NCI-H128 (cell line): Measurements from ENCODE around the gene ZFX.
"Not testable (repeated sequence)": the region's sequence is repeated elsewhere in the genome, so short reads cannot be mapped to it uniquely, and the experiment has no call there.

Source experiments
- DNase-seq: peaks from one replicate; lab custom pipeline; 2025; ENCODE audit not compliant: unreplicated experiment; lab: John Stamatoyannopoulos, UW

Gene ZFX

DNA sequence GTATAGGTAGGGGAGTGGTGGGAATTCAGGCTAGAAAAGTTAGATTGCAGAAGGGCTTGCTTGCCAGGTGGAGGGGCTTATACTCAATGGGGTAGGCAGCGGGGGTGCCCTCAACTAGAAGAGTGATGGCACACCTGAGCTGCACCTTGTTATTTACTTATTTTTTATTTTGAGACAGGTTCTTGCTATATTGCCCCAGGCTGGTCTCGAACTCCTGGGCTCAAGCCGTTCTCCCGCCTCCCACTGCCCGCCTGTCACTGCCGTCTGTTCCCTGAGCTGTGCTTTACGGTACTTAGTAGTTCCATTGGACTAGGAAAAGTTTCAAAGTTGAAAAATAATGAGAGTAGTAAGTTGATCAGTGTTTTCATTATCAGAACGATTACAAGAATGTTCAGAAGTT lies 2.0 kb downstream of the ZFX start:
- no peak for DNase-seq

DNA sequence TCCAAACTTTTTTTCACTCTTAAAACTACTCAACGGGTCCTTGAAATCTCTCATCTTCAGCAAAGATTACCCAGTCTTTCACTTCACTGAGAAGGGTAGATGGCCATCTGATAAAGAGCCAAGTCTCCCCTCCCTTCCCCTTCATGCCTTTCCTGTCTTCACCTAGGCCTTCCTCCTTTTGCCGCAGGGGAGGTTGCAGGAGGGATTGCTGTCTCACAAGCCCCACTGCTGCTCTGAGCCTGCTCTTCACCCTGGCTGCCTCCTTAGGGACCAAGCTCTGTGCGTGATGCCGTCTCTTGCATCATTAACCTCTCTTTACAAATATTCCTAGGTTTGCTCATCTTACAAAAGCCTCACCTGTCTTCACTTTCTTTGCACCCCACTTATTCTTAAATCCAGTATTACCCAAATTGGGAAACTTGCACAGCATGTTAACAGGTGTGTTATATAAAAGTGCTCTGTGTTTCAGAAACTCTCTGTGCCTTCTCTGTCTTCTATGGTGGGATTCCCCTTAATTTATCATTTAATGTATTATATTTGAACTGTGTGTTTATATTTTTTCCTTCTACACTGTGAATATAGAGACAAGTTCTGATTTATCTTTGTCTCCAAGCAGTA lies 3.8 kb downstream of the ZFX start:
- DNase-seq: no peak

DNA sequence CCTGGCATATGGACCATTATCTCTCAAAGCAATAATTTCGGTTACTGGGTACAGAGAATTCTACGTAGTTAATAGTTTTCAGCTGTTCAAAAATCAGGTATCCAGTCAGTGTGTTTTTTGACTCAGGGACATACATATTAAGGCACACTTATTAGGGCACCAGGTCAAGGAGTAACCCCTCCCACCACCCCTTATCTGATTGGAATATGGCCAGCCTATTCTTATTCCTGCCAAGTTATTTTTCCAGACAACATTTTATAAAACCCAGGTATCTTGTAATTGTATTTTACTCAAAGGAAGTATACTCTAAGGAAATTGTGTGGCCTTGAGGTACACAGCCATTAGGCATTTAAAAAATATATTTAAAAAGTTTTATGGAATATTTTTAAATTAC lies 4.3 kb downstream of the ZFX start:
- no peak for DNase-seq

DNA sequence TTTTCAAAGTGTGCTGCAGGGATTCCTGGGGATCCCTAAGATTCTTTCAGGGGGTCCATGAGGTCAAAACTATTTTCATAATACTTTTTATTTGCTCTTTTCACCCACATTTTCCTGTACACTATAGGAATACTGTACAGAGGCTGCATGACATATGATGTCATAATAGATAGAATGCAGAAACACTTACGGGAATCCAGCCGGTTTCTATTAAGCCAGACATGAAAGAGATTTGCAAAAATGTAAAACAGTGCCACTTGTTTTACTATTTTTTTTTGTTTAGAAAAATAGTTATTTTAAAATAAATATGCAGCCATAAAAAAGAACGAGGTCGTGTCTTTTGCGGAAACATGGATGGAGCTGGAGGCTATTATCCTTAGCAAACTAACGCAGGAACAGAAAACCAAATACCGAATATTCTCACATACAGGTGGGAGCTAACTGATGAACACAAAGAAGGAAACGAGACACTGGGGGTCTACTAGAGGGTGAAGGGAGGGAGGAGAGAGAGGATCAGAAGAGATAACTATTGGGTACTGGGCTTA lies 5.0 kb downstream of the ZFX start:
- DNase-seq: no peak

DNA sequence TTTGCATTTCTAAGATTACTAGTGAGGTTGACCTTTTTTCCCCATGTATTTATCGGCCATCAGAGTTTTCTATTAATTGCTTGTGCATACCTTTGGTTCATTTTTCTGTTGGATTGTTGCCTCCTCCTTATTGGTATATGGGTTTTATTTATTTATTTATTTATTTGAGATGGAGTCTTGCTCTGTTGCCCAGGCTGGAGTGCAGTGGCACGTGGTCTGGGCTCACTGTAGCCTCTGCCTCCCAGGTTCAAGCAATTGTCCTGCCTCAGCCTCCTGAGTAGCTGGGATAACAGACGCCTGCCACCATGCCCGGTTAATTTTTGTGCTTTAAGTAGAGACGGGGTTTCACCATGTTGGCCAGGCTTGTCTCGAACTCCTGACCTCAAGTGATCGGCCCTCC lies 6.2 kb downstream of the ZFX start:
- DNase-seq: not testable (repeated sequence)

DNA sequence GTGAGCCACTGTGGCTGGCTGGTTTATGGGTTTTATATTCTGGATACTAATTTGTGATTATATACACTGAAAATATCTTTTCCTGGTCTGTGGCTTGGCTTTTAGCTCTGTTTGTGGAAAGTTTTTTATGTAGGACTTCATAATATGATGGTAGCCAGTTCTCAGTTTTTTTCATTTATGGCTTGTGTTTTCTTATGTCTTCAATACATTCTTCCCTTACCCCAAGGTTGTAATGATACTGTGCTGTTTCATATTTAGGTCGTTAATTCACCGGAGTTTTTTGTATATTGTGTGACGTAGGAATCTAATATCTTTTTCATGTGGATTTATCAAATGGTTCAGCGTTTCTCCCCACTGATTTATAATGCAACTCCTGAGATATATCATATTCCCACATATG lies 6.6 kb downstream of the ZFX start:
- DNase-seq: no peak

DNA sequence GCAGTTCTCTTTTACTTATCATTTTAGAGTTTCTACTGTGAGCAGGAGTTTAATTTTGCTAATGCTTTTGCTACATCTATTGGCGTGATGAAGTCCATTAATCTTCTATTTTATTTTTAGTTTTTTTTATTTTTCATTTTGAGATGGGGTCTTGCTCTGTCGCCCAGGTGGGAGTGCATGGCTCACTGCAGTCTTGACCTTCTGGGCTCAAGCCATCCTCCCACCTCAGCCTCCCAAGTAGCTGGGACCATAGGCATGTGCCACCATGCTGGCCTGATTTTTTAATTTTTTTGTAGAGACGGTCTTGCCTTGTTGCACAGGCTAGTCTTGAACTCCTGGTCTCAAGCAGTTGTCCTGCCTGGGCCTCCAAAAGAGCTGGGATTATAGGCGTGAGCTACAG lies 9.4 kb downstream of the ZFX start:
- DNase-seq: no peak

DNA sequence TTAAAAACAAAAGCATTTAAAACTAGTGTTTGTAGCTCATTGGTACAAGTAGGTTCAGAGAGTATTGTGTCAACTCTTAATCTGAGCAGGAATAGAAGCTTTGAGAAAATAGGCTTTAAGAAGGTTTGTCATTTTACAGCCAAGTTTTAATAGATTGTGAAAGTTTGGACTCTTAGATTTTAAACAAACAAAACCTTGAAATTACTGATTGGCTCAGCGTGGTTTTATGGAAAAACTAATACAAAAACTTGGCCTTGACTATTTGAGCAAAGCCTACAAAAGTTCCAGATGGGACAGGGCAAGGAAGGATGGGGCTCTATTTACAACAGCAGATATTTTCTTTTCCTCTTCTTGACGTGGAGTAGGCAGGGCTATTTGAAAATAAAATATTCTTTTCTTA lies 16.5 kb downstream of the ZFX start:
- DNase-seq: no peak

DNA sequence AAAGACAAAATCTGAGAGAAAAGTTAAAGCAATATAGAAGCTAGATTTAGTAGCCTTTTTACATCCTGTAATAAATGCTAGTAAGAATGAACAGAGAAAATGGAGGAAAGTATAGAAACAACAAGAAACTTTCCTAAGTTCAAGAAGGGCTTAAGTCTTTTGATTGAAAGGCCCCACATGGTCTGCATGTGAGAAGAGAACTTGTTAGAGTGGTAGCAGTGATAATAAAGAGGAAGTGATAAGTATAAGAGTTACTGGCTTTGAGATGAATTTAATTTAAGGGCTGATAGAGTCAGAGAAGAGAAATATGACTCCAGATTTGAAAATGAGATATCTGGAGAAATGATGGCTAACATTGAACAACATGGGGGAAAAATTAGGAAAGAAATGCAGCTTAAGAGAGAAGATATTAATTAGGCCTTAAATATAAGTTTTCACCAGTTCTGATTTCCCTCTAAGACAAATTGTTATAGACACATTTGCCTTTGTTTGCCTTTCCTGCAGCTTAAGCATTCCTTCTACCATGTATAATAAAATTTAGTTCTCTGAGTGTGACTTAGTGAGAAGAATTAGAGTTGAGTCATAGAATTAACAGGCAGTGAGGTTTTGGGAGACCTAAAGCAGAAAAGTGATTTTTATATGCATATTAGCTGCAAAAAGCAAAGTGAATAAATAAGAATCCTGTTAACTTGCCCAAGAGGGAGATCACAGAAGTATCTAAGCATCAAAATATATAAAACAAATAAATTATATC lies 18.4 kb downstream of the ZFX start:
- DNase-seq: no peak

DNA sequence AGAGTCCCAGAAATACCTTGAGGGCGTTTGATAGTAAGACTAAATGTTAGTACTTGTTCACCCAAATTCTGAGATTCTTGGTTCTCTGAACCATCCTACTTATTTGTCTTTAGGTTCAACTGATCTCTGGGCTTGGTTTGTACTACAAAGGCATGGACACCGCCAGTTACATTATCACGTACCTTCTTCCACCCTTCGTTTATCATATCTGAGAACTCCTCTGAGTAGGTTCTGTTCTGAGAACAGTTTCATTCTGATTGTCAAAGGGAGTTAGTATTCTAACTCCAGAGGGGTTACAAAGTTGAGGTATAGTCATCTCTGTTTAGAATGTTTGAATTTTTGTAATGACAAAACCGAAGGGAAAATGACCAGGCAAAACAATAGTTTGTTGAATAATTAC lies 19.3 kb downstream of the ZFX start:
- DNase-seq: no peak

DNA sequence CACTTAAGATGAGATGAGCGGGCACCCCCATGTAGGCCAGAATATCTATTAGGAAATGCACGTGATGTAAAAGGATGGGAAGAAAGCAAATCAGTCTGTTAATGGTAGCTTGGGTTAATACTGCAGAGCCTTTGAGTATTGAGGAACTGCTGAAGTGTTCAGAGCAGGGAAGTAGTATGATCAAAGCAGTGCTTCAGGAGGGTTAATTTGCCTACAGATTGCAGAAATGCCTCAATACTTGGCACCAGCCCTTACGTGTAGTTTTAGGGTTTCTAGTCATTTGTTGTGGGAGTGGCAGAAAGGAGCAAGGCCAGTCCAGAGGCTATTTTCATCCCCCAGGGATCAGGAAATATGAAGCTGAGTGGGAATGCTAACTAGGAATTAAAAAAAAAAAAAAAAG lies 19.7 kb downstream of the ZFX start:
- no peak for DNase-seq

DNA sequence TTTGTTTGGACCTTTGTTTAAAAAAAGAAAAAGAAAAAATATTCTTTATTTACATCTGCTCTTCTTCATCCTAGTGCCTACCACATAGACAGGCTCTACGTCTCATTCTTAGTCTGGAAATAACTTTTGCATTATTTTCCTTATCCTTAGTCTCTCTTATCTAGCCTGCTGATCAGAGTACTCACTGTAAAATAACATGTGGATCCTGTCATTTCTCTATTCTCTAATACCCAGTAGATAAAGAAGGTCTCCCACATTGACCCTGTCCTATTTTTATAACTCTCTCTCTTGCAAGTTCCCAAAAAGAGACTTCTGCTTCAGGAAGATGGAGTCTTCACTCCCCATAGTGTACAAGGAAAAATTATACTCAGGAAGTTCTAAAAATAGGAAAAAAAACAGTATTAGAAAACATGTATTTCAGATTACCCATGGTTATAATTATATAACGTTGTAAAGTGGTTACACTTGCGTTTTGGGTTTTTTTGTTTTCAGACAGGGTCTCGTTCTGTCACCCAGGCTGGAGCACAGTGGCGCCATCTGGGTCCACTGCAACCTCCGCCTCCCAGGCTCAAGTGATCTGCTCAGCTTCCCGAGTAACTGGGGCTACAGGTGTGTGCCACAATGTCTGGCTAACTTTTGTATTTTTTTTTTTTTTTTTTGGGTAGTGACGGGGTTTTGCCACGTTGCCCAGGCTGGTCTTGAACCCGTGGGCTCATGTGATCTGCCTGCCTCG lies 23.8 kb downstream of the ZFX start:
- DNase-seq: no peak

DNA sequence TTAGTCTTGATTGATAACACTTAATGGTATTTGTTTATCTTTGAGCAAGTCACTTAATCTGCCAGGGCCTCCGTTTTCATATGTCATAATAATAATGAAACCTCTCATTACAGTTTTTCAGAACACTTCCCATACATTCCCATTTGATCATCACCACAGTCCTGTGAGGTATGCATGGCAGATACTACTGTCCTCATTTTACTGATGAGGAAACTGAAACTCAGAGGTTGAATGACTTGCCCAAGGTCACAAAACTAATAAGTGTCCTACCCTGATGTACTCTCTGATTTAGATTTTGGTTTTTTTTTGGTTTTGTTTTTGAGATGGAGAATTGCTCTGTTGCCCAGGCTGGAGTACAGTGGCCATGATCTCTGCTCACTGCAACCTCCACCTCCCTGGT lies 25.7 kb downstream of the ZFX start:
- no peak for DNase-seq

DNA sequence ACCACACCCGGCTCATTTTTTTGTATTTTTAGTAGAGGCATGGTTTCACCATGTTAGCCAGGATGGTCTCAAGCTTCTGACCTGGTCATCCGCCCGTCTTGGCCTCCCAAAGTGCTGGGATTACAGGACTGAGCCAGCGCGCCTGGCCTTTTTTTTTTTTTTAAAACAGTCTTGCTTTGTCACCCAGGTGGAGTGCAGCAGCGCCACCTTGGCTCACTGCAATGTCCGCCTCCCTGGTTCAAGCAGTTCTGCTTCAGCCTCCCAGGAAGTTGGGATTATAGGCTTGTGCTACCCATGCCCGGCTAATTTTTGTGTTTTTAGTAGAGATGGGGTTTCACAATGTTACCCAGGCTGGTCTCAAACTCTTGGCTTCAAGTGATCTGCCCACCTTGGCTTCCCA lies 28.9 kb downstream of the ZFX start:
- no peak for DNase-seq

DNA sequence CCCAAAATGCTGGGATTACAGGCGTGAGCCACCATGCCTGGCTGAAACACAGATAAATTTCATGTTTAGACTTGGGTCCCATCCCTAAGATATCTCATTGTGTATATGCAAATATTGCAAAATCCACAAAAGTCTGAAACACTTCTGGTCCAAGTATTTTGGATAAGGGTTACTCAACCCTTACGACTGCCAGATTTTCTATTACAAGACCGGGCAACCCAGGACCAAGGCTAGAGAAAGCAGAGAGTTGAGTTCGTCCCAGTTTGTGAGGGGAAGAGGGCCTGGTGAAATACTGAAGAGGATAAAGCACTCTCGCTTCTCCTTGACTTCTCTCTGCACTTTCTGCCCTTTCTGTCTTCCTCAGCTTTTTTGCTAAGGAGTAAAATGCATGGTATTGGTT lies 34.5 kb downstream of the ZFX start:
- no peak for DNase-seq

DNA sequence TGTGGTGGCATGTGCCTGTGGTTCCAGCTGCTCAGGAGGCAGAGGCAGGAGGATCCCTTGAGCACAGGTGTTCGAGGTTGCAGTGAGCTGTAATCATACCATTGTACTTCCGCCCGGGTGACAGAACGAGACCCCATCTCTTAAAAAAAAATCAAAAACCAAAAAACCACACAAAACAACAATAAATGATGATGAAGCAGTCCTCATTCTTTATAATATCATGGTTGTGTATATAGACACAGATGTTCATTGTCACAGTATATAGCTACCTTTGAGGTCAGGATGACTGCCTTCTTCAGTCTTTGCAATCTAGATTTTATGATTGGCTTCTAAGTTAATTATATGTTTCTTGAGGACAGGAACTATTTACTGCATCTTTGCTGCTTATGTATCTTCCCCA lies 37.0 kb downstream of the ZFX start:
- no peak for DNase-seq

DNA sequence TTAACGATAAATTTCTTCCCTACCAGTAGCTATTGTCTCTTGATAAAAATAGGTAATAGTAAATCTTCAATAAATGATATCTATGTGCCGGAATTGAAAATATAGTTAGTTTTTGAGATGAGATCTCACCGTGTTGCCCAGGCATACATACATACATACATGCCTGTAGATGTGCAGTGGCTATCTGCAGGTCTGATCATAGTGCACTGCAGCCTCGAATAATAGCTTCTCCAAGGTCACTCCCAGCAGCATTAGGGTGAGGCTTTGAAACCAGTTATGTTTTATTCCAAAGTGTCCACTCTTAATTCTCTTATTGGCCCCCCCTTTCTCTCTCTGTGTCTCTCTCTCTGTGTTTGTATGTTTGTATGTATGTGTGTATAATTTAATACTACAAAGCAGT lies 37.5 kb downstream of the ZFX start:
- no peak for DNase-seq

DNA sequence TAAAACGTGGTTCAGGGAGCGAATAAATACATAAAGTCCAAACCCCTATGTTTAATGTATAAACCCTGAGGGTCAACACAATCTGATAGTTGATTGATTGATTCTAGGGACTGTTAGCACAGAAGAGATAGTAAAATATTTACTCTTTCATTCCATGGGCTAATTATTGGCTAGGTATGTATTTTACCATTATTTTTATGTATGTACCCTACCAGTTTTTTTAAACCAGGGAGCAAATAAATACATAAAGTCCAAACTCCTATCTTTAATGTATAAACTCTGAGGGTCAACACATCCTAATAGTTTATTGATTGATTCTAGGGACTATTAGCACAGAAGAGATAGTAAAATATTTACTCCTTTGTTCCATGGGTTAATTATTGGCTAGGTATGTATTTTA lies 40.0 kb downstream of the ZFX start:
- DNase-seq: no peak

DNA sequence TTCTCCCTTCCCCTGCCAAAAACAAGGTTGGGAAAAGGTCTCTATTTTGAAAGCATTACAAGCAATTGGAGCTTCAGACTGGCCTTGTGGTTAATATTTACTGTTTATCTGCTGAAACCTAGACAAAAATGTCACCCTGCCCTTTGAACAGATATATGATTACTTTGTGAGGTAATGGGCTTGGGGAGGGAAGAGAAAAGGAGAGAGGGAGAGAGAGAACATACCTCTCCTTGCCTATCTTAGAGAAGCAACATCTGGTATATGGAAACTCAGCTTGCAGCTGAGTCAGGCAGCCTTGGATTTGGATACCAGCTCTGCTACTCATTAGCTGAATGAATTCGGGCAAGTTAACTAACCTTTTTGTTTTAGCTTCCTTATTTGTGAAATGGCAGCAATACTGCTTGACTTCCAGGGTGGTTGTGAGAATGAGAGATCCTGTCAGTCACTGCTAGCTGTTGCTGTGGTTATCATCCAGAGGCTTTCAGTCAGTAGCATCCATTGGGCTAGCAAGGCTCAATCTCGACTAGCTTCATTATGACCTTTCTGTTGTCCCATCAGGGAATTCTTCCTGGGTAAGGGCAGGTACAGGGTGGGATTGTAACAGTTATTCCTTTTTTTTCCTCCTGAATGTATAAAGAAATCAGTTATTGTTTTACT lies 41.1 kb downstream of the ZFX start:
- no peak for DNase-seq

DNA sequence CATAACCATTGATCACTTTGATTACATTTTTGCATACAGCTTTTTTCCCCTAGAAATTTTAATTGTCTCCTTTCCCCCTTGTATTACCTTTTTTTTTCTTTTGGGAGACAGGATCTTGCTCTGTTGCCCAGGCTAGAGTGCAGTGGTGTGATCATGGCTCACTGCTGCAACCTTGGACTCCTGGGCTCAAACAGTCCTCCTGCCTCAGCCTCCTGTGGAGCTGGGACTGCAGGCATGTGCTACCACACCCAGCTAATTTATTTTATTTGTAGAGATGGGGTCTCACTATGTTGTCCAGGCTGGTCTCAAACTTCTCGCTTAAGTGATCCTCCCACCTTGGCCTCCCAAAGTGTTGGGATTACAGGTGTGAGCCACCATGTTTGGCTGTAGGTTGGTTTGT lies 47.0 kb downstream of the ZFX start:
- DNase-seq: no peak

DNA sequence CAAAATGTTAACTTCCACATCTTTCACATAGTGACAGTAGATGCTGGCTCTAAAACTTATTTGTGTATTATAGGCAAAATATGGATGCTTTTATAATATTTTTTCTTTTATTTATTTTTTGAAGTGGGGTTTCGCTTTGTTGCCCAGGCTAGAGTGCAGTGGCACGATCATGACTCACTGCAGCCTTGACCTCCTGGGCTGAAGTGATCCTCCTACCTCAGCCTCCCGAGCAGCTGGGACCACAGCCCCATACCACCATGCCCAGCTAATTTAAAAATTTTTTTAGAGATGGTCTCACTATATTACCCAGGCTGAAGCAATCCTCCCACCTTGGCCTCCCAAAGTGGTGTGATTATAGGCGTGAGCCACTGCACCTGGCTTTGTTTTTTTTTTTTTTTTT lies 48.6 kb downstream of the ZFX start:
- no peak for DNase-seq

DNA sequence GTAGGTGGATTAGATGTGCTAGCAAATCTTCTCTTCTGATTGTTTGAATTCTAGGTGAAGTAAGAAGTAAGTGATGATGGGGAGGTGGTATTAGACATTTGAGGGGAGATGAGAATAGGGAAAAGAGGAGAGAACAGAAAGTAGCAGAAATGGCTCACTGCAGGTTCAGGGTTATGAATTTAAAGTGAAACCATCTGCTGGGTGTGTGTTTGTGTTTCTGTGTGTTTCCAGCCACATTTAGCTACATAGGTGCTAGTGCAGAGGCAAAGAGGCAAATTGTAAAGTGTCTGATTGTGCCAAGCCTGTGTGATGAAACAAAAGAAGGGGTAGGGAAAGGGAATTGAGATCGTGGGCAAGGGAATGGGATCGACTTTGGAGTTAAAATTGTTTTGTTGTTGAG lies 50.6 kb downstream of the ZFX start:
- no peak for DNase-seq
